ENCODE results near the gene HOXD13.

HOXD13 gene

GRCh38 chr2:176081376-176081836 lies 11.1 kb upstream of the HOXD13 start:
- no peak for DNase-seq (ENCODE audit: low spot score)

- DNase-seq (ENCODE audit: low spot score), result no peak
These were observed 10.5 kb upstream of the HOXD13 start for GRCh38 chr2:176081837-176082524.

GRCh38 chr2:176082525-176082823 lies 10.0 kb upstream of the HOXD13 start:
- no peak for DNase-seq (ENCODE audit: low spot score)

GRCh38 chr2:176082824-176083751 lies 9.4 kb upstream of the HOXD13 start:
- DNase-seq (ENCODE audit: low spot score), result no peak

GRCh38 chr2:176083796-176084261 lies 8.7 kb upstream of the HOXD13 start, which contains the start of gene EVX2:
EVX2 (minus strand) TSS chr2:176083962; CDS start chr2:176083776, 186 bp downstream.
- DNase-seq (ENCODE audit: low spot score), result no peak

GRCh38 chr2:176084611-176085119 lies 7.9 kb upstream of the HOXD13 start:
- no peak for DNase-seq (ENCODE audit: low spot score)

GRCh38 chr2:176085120-176085788 lies 7.3 kb upstream of the HOXD13 start:
- no peak for DNase-seq (ENCODE audit: low spot score)

GRCh38 chr2:176085861-176086771 lies 6.4 kb upstream of the HOXD13 start:
- DNase-seq (ENCODE audit: low spot score), result peak; percentile 56

GRCh38 chr2:176087330-176088047 lies 5.0 kb upstream of the HOXD13 start:
- DNase-seq (ENCODE audit: low spot score), result no peak

GRCh38 chr2:176088048-176088936 lies 4.2 kb upstream of the HOXD13 start:
- peak; percentile 84 for DNase-seq (ENCODE audit: low spot score)

GRCh38 chr2:176088937-176089842 lies 3.3 kb upstream of the HOXD13 start:
- DNase-seq (ENCODE audit: low spot score), result no peak

- no peak for DNase-seq (ENCODE audit: low spot score)
These were observed 2.6 kb upstream of the HOXD13 start for GRCh38 chr2:176089843-176090395.

- no peak for DNase-seq (ENCODE audit: low spot score)
These were observed 1.7 kb upstream of the HOXD13 start for GRCh38 chr2:176090862-176091261.

- DNase-seq (ENCODE audit: low spot score), result no peak
These were observed 927 bp upstream of the HOXD13 start for GRCh38 chr2:176091329-176092258.

GRCh38 chr2:176093145-176093897 lies 800 bp downstream of the HOXD13 start:
- DNase-seq (ENCODE audit: low spot score), result peak; percentile 80

GRCh38 chr2:176093898-176094249 lies 1.4 kb downstream of the HOXD13 start:
- DNase-seq (ENCODE audit: low spot score), result no peak

All from AG20443 (cell line).